HG02840 (cell line): ENCODE measurements around the gene RNF141.

Experiments
- ATAC-seq: cut with Tn5 transposase; IDR thresholded peaks from one replicate; pipeline ENCODE4 v1.9.1; 2021; ENCODE audit warnings: mild to moderate bottlenecking, moderate library complexity, moderate number of reproducible peaks; ENCODE audit not compliant: unreplicated experiment, low FRiP score

The RNF141 gene

GRCh38 chr11:10499874-10500601 is 40.9 kb downstream of the RNF141 start:
- ATAC-seq, result no peak

- ATAC-seq, result no peak
Measured at GRCh38 chr11:10499452-10499851, 41.5 kb downstream of the RNF141 start.

DNA sequence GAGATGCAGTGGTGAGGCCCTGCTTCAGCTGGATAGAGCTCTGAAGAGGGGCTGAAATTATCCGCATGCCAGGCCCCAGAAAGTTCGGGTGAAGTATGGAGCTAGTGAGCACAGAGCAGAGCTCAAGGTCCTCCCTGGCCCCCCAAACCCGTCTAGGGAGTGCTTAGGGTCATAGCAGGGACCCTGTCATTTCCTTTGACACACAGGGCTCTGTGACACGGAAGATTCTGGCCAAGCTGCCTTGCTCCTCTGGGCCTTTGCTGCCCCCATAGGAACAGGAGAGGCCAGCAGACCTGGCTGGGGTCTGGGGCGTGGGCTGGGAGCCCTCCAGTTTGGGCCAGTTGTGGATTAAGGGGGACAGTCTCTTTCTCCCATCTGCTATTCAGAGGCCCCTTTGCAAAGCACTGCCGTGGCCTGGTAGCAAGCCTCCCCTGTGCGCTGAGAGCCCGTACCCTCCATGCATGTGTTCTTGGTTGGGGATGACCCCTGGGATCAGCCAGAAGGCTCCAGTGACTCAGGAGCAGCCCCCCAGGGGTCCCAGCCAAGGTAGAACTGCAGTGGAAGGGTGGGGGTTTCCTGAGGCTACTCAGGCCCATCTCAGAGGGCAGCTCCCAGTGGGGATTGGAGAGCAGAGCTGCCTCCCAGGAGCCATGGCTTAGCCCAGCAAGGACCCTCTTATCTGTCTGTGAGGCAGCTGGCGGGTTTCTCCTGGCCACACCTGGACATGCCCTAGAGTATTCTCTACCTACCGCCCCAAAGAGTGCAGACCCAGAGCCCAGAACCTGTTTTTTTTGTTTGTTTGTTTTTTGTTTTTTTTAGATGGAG is 42.3 kb downstream of the RNF141 start:
- no peak for ATAC-seq

DNA sequence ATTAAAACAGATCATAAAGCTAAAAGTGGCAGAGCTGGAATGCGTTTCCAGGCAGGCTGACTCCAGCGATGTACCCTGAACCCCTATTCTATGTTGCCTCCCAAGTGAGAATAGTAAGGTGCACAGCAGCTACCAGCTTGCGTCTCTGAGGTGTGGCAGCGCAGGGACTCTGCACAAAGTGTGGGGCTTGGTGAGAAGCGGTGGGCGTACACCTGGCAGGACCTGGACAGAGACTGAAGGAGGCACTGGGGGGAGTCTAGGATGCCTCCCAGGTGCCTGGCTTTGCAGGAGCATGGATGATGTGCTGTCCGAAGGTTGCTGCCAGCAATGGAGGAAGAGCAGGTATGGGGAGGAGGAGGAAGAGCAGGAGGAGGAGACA is 43.0 kb downstream of the RNF141 start:
- ATAC-seq, result no peak

- ATAC-seq, result no peak
Measured at GRCh38 chr11:10497371-10498021, 43.5 kb downstream of the RNF141 start.

- ATAC-seq, result no peak
Measured at GRCh38 chr11:10496296-10496936, 44.6 kb downstream of the RNF141 start.

DNA sequence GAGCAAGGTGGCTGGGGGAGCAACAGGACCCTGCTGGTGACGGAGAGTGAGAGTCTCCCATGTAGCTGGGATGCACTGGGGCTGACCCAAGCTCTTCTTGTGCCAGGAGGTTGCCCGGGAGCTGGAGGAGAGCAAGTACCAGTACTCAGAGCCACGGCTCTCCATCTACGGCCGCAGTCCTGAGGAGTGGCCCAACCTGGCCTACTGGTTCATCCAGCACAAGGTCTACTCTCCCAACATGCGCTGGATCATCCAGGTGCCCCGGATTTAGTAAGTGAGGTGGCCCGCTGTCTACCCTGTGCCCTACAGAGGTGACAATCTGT is 45.6 kb downstream of the RNF141 start:
- no peak for ATAC-seq

DNA sequence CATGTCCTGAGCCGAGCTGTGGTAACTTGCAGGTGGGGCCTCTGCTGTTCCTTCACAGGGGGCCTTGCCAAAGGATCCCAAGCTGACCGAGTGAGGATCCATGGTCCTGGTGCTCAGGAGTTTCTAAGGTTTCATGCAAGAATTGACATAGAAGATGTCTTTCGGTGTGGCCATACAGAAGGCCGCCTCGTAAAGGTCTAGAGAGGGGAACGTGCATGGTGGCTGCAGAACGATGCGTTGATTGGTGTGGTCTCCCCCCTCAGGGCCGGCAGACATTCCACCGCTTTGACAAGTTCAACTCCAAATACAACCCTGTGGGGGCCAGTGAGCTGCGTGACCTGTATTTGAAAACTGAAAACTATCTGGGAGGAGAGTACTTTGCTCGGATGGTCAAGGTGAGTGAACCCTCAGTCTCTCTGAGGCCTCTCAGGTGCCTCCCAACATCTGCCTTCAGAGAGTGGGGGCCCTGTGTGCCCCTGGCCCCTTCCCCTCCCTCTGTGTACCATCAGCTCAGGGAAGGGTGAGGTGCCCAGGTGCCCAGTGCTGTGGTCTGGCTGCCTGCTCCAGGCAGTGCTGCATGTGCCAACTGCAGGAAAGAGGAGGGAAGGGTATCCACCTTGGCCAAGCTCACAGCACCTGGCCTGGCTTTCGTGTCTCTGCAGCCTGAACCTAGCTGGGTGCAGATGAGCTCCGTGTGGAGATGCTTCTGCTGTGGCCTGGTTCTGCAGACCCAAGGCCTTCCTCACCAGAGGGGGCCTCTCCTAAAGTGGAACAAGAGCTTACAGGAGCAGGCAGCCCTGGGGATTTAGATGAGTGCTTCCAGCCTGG is 46.1 kb downstream of the RNF141 start:
- no peak for ATAC-seq

DNA sequence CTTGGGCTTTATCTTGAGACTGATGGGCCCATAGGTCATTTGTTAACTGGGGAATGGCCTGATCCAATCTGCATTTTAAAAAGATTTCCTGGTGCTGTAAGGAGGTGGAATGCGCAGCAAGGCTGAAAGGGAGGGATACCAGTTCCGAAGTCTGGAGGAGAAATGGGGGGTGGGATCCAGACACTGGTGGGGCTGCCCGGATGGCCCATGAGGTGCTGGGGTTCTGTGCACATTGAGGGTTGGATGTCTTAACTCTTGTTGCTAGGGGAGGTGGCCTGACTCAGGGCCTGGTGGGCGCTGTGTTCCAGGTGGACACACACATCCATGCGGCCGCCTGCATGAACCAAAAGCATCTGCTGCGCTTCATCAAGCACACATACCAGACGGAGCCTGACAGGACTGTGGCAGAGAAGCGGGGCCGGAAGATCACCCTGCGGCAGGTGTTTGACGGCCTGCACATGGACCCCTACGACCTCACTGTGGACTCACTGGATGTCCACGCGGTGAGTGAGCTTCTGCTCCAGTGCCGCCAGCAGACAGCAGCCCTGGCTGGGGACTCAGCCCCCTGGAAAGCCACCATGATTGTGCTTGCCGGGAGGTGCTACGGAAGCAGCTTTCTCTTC is 47.8 kb downstream of the RNF141 start:
- no peak for ATAC-seq

- ATAC-seq, result no peak
Measured at GRCh38 chr11:10492084-10492483, 48.9 kb downstream of the RNF141 start.

DNA sequence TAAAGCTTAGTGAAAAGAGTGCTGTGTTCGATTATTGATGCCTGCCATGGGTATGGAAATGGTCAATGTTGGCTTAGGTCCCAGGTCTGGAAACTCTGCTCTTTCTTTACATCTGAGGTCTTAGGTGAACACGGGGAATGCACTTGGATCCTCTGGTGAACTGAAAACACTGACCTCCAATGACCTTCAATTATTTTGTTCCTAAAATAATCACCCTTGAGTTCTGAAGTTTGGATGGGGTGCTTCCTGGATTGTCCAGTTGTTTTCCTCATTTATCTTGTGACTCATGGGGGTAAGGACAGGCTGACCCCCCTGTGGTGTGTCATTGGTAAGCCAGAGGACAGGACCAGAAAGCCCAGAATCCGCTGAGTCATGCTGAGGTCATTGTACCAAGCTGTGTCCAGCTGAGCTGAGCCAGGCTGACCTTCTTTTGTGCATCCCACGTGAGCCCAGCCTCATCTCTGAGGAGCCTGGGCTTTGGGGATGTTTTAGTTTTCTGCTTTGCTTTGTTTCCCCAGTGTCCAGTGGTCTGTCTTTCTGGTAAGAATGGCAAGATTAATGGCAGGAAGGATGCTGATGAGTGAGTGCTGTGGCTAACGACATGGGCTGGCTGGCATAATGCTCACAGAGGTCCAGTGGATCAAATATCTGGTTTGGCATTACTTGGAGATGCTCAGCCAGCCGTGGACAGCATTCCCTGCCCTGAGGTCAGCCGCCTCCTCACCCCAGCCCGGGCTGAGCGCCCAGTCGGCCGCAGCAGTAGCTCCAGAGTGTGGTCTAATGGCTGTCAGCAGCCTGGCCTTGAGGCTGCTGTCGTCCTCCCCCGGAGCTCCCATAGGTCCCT is 50.4 kb downstream of the RNF141 start:
- ATAC-seq, result no peak

DNA sequence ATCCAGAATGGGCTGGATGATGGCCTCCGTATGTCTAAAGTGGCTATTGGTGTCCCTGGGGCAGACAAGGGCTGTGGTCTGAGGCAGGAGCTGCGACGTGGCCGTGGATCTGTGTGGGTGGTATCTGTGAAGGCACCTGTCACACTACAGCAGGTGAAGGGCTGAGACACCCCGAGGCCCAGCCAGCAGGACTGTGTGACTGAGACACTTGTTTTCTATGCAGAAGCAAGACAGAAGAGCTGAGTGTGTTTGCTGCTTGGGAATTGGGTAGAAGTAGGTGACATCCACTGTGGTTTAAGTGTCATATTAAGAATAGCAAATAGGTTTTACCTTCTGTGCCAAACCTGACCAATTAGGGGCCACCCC is 51.0 kb downstream of the RNF141 start:
- no peak for ATAC-seq

- no peak for ATAC-seq
Measured at GRCh38 chr11:10488934-10489691, 51.9 kb downstream of the RNF141 start.

GRCh38 chr11:10488121-10488933 is 52.7 kb downstream of the RNF141 start:
- no peak for ATAC-seq

GRCh38 chr11:10487002-10487647 is 53.9 kb downstream of the RNF141 start:
- no peak for ATAC-seq

DNA sequence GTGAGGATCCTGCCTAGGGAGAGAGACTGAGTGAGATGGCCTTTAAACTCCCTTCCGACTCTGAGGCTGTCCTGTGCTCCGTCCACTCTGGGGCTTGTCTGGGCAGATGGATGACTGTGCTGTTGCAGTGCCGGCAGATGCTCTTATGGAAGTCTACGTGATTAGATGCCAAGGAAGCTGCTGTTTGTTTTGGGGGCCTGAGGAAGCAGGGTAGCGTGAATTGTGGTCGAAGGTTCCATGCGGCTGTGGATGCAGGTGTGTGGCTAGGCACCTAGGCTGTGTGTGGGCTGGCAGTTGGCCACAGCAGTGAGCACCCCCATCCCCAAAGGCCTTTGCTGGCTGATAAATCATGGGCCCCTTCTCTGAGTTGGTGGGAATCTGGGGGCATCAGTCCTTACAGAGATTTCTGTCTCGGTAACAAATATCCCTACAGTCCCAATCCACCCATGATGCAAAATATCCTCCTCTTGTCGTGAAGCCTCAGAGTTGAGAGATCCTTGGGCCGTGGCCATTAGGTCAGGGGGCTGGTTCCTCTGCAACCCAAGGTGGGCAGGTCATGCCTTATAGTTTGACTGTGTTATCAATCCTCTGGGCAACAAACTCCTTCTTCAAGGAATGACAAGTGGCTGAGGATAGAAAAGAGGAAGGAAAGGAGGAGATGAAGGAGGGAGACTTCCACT is 54.7 kb downstream of the RNF141 start:
- no peak for ATAC-seq
